Calu3 (cell line): ENCODE data around the gene PBX3. TPM values are rescaled to one million over a fixed set of nuclear protein-coding genes. Genes with fewer than 3 reads are reported as not detected.

Experiments used
- BruUV-seq: library from RNA; stranded (reverse); fragments of 400-500 nt; replicated peaks from 2 replicates; lab custom pipeline; 2021; lab: Mats Ljungman, UMichigan
- CTCF ChIA-PET: fragments of 300-600 bp; sonication (Branson Sonifier 250); formaldehyde crosslinking; loops from one replicate; lab custom pipeline; 2022; ENCODE audit warnings: antibody characterized with exemption; lab: Charles Lee
- DNase-seq: peaks from one replicate; pipeline ENCODE4 v3.0.0; 2022
- H3K27ac Mint-ChIP-seq: one replicate; pipeline ENCODE4 v1.8.0; 2022; ENCODE audit warnings: mixed read lengths; ENCODE audit not compliant: unreplicated experiment
- H3K27me3 Mint-ChIP-seq: one replicate; pipeline ENCODE4 v1.8.0; 2022; ENCODE audit warnings: mixed read lengths; ENCODE audit not compliant: unreplicated experiment
- H3K36me3 Mint-ChIP-seq: one replicate; pipeline ENCODE4 v1.8.0; 2022; ENCODE audit warnings: mild to moderate bottlenecking, moderate library complexity, mixed read lengths; ENCODE audit not compliant: insufficient read depth, unreplicated experiment
- H3K4me1 Mint-ChIP-seq: one replicate; pipeline ENCODE4 v1.8.0; 2022; ENCODE audit warnings: mild to moderate bottlenecking, low read depth, mixed read lengths; ENCODE audit not compliant: unreplicated experiment
- H3K4me3 Mint-ChIP-seq: one replicate; pipeline ENCODE4 v1.8.0; 2022; ENCODE audit warnings: mild to moderate bottlenecking, low read depth, moderate library complexity, mixed read lengths; ENCODE audit not compliant: unreplicated experiment
- H3K9me3 Mint-ChIP-seq: one replicate; pipeline ENCODE4 v1.8.0; 2022; ENCODE audit warnings: low read depth, mixed read lengths; ENCODE audit not compliant: unreplicated experiment
- intact Hi-C: fragments of 100-400 bp; cut with micrococcal nuclease; formaldehyde crosslinking; loops from one replicate; pipeline ENCODE4 v1.10.0; 2022; ENCODE audit not compliant: unreplicated experiment
- total RNA-seq: library from RNA; stranded (reverse); gene quantifications from 2 replicates; pipeline ENCODE4 v1.2.3, GENCODE V29; 2022
- TF ChIP-seq, protein P1 (sequence below): fragments of 200-600 bp; IDR thresholded peaks from one replicate; pipeline ENCODE4 v1.8.0; 2022; ENCODE audit warnings: antibody characterized with exemption; ENCODE audit not compliant: unreplicated experiment

Gene PBX3
- total RNA-seq, 1 experiment from 2014 or later, result 8.0 TPM

- peaks cover 8% of the 10 kb centered on the region for H3K4me1 Mint-ChIP-seq
- CTCF ChIA-PET, result interaction anchor here (0.6 kb wide), 1 partner anchor 418 kb away, joined by 4 read pairs; no protein-coding TSS in a partner anchor
- no peak overlapping the region for H3K4me3 Mint-ChIP-seq
- H3K27me3 Mint-ChIP-seq, result peaks cover 10% of the 10 kb centered on the region
- intact Hi-C loops, result no loop called here
- no peak for DNase-seq
- no TSS peak for BruUV-seq
- no peaks in the 10 kb centered on the region for H3K36me3 Mint-ChIP-seq
- H3K9me3 Mint-ChIP-seq, result no peaks in the 10 kb centered on the region
- TF ChIP-seq, protein P1, sequence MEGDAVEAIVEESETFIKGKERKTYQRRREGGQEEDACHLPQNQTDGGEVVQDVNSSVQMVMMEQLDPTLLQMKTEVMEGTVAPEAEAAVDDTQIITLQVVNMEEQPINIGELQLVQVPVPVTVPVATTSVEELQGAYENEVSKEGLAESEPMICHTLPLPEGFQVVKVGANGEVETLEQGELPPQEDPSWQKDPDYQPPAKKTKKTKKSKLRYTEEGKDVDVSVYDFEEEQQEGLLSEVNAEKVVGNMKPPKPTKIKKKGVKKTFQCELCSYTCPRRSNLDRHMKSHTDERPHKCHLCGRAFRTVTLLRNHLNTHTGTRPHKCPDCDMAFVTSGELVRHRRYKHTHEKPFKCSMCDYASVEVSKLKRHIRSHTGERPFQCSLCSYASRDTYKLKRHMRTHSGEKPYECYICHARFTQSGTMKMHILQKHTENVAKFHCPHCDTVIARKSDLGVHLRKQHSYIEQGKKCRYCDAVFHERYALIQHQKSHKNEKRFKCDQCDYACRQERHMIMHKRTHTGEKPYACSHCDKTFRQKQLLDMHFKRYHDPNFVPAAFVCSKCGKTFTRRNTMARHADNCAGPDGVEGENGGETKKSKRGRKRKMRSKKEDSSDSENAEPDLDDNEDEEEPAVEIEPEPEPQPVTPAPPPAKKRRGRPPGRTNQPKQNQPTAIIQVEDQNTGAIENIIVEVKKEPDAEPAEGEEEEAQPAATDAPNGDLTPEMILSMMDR, result no peak
- H3K27ac Mint-ChIP-seq, result no peak overlapping the region
Measured at GRCh38 chr9:125887172-125887571, 140.0 kb downstream of the PBX3 start.

GRCh38 chr9:125888211-125888610 lies 141.0 kb downstream of the PBX3 start:
- TF ChIP-seq, protein P1, result no peak
- H3K9me3 Mint-ChIP-seq, result no peaks in the 10 kb centered on the region
- no TSS peak for BruUV-seq
- DNase-seq, result no peak
- no peak overlapping the region for H3K27ac Mint-ChIP-seq
- H3K4me3 Mint-ChIP-seq, result no peak overlapping the region
- CTCF ChIA-PET, result no interaction called here
- H3K36me3 Mint-ChIP-seq, result no peaks in the 10 kb centered on the region
- intact Hi-C loops, result no loop called here
- peaks cover 8% of the 10 kb centered on the region for H3K4me1 Mint-ChIP-seq
- peaks cover 10% of the 10 kb centered on the region for H3K27me3 Mint-ChIP-seq

DNA sequence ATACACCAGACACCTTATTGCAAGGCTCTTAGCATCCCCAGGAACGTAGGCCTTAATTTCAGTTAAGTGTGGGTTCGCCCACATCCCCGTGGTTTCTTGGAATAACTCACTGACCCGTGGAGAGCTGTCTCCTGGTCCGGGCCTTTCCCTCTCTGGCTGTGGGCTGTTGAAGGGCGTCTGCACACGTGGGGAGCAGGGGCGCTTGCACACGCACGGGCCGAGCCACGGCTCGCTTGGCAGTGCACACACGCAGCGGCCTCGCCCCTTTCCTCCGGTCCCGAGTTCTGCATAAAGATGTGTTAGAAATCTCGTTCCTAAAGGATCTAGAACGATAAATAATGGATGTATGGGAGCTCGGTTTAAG lies 141.9 kb downstream of the PBX3 start:
- Mint-ChIP-seq H3K4me1 (peaks cover 8% of the 10 kb centered on the region), H3K9me3 (no peaks in the 10 kb centered on the region), H3K36me3 (no peaks in the 10 kb centered on the region), H3K27me3 (peaks cover 10% of the 10 kb centered on the region), H3K27ac (no peak overlapping the region), H3K4me3 (peak overlapping the region; percentile 56)
- no TSS peak for BruUV-seq
- CTCF ChIA-PET, result no interaction called here
- no peak for DNase-seq
- TF ChIP-seq, protein P1, result no peak
- intact Hi-C loops, result no loop called here

GRCh38 chr9:125889476-125890419 lies 142.6 kb downstream of the PBX3 start:
- H3K4me3 Mint-ChIP-seq, result peak overlapping the region; percentile 56
- BruUV-seq, result no TSS peak
- CTCF ChIA-PET, result no interaction called here
- peaks cover 10% of the 10 kb centered on the region for H3K27me3 Mint-ChIP-seq
- DNase-seq, result peak; percentile 4
- no peaks in the 10 kb centered on the region for H3K36me3 Mint-ChIP-seq
- no peaks in the 10 kb centered on the region for H3K9me3 Mint-ChIP-seq
- H3K27ac Mint-ChIP-seq, result no peak overlapping the region
- intact Hi-C loops, result no loop called here
- H3K4me1 Mint-ChIP-seq, result peaks cover 8% of the 10 kb centered on the region
- TF ChIP-seq, protein P1, result no peak
